Astrocyte (in vitro differentiated cells and primary cell): ENCODE results near the gene GJA4. TPM values are rescaled to one million over a fixed set of nuclear protein-coding genes. Genes with fewer than 3 reads are reported as not detected.

ENCODE experiments used
- DNase-seq: peaks from one replicate; pipeline ENCODE4 v3.0.0-alpha.2; 2010; ENCODE audit warnings: low read depth
- FAIRE-seq: peaks from 2 replicates; lab custom pipeline; 2011; peaks lifted over from hg19 to GRCh38; lab: Jason Lieb, UNC
- H2AFZ ChIP-seq: 2 replicates; pipeline ENCODE4 v1.6.0; 2012; ENCODE audit warnings: low read depth, low read length, inconsistent platforms
- H3K27ac ChIP-seq: 2 replicates; pipeline ENCODE4 v1.5.1; 2011; ENCODE audit warnings: low read depth, low read length, inconsistent platforms
- H3K27me3 ChIP-seq: 2 replicates; pipeline ENCODE4 v1.6.0; 2011; ENCODE audit warnings: low read length, inconsistent platforms; ENCODE audit not compliant: insufficient read depth
- H3K36me3 ChIP-seq: 2 replicates; pipeline ENCODE4 v1.5.1; 2011; ENCODE audit warnings: low read length, inconsistent platforms; ENCODE audit not compliant: insufficient read depth
- H3K4me1 ChIP-seq: 2 replicates; pipeline ENCODE4 v1.5.1; 2011; ENCODE audit warnings: low read length, inconsistent platforms; ENCODE audit not compliant: insufficient read depth
- H3K4me2 ChIP-seq: 2 replicates; pipeline ENCODE4 v1.6.0; 2012; ENCODE audit warnings: low read length, inconsistent platforms
- H3K4me3 ChIP-seq: 2 replicates; pipeline ENCODE4 v1.5.1; 2011; ENCODE audit warnings: low read depth, mild to moderate bottlenecking, low read length, inconsistent platforms; ENCODE audit not compliant: insufficient read depth
- H3K79me2 ChIP-seq: 2 replicates; pipeline ENCODE4 v1.6.0; 2012; ENCODE audit warnings: mild to moderate bottlenecking, low read length, inconsistent platforms; ENCODE audit not compliant: insufficient read depth
- H3K9ac ChIP-seq: 2 replicates; pipeline ENCODE4 v1.6.0; 2012; ENCODE audit warnings: mild to moderate bottlenecking, low read length, inconsistent platforms
- H3K9me3 ChIP-seq: 2 replicates; pipeline ENCODE4 v1.5.1; 2012; ENCODE audit warnings: low read depth, mild to moderate bottlenecking, low read length, inconsistent platforms; ENCODE audit not compliant: insufficient read depth
- H4K20me1 ChIP-seq: 2 replicates; pipeline ENCODE4 v1.6.0; 2012; ENCODE audit warnings: low read length, inconsistent platforms; ENCODE audit not compliant: insufficient read depth
- H3K27ac Mint-ChIP-seq: one replicate; pipeline ENCODE4 v1.8.0; 2021; ENCODE audit warnings: mild to moderate bottlenecking, mixed read lengths; ENCODE audit not compliant: unreplicated experiment
- H3K27me3 Mint-ChIP-seq: one replicate; pipeline ENCODE4 v1.8.0; 2021; ENCODE audit warnings: low read depth, mixed read lengths; ENCODE audit not compliant: unreplicated experiment
- H3K36me3 Mint-ChIP-seq: one replicate; pipeline ENCODE4 v1.8.0; 2021; ENCODE audit warnings: low read depth, mixed read lengths; ENCODE audit not compliant: unreplicated experiment
- H3K4me1 Mint-ChIP-seq: one replicate; pipeline ENCODE4 v1.8.0; 2021; ENCODE audit warnings: low read depth, mixed read lengths; ENCODE audit not compliant: unreplicated experiment
- H3K4me3 Mint-ChIP-seq: one replicate; pipeline ENCODE4 v1.8.0; 2021; ENCODE audit warnings: mild to moderate bottlenecking, moderate library complexity, mixed read lengths; ENCODE audit not compliant: unreplicated experiment
- H3K9me3 Mint-ChIP-seq: one replicate; pipeline ENCODE4 v1.8.0; 2021; ENCODE audit warnings: mild to moderate bottlenecking, mixed read lengths; ENCODE audit not compliant: unreplicated experiment
- EZH2 ChIP-seq: IDR thresholded peaks from 2 replicates; pipeline ENCODE4 v1.6.1; 2012; ENCODE audit warnings: mild to moderate bottlenecking, low read length, inconsistent platforms; ENCODE audit not compliant: insufficient read depth
- total RNA-seq: library from RNA; stranded (reverse); gene quantifications from 2 replicates; pipeline ENCODE4 v1.2.1, GENCODE V29; 2021
- TF ChIP-seq, protein P1 (sequence below): IDR thresholded peaks from 2 replicates; pipeline ENCODE4 v1.5.1; 2011; ENCODE audit warnings: low read depth, mild to moderate bottlenecking, inconsistent platforms, low read length, moderate library complexity; ENCODE audit not compliant: insufficient read depth

The GJA4 gene
- total RNA-seq, 1 donor from 2014 or later = not detected

DNA sequence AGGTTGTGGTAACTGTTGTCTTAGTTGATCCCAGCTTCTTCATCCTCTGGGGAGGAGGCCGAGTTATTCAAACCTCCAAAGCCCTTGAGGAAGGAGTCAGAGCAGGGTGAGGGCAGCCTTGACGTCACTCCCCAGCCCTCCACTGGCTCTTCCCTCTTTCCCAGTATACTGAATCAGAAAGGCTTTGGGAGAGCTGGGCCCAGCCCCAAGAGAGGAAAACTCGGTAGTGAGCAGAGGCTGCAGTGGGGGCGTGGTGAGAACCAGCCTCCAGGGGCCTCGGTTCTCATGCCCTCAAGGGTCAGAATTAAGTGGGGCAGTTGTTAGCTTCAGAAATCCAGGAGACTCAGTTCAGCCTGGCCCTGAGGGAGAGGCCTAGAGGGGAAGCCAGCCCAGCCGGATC, 1.8 kb upstream of the GJA4 start:
- Histone ChIP-seq H3K79me2 (no peaks in the 10 kb centered on the region), H3K27me3 (peaks cover 19% of the 10 kb centered on the region), H3K4me1 (no peaks in the 10 kb centered on the region), H3K4me2 (no peak overlapping the region), H3K4me3 (no peak overlapping the region), H3K27ac (no peak overlapping the region), H4K20me1 (no peaks in the 10 kb centered on the region), H2AFZ (no peak overlapping the region), H3K9me3 (no peaks in the 10 kb centered on the region), H3K36me3 (no peaks in the 10 kb centered on the region), H3K9ac (no peak overlapping the region)
- peaks cover 14% of the 10 kb centered on the region for H3K36me3 Mint-ChIP-seq
- no peak for DNase-seq
- H3K27me3 Mint-ChIP-seq = peaks cover 71% of the 10 kb centered on the region
- FAIRE-seq = no peak
- peaks cover 7% of the 10 kb centered on the region for H3K4me1 Mint-ChIP-seq
- TF ChIP-seq, protein P1, sequence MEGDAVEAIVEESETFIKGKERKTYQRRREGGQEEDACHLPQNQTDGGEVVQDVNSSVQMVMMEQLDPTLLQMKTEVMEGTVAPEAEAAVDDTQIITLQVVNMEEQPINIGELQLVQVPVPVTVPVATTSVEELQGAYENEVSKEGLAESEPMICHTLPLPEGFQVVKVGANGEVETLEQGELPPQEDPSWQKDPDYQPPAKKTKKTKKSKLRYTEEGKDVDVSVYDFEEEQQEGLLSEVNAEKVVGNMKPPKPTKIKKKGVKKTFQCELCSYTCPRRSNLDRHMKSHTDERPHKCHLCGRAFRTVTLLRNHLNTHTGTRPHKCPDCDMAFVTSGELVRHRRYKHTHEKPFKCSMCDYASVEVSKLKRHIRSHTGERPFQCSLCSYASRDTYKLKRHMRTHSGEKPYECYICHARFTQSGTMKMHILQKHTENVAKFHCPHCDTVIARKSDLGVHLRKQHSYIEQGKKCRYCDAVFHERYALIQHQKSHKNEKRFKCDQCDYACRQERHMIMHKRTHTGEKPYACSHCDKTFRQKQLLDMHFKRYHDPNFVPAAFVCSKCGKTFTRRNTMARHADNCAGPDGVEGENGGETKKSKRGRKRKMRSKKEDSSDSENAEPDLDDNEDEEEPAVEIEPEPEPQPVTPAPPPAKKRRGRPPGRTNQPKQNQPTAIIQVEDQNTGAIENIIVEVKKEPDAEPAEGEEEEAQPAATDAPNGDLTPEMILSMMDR = no peak
- TF ChIP-seq EZH2 = no peak
- H3K9me3 Mint-ChIP-seq = peaks cover 6% of the 10 kb centered on the region
- no peak overlapping the region for H3K27ac Mint-ChIP-seq
- no peak overlapping the region for H3K4me3 Mint-ChIP-seq

GRCh38 chr1:34792424-34792823, 375 bp upstream of the GJA4 start:
- FAIRE-seq (no peak), DNase-seq (no peak)
- Histone ChIP-seq H3K79me2 (no peaks in the 10 kb centered on the region), H3K36me3 (no peaks in the 10 kb centered on the region), H3K9ac (no peak overlapping the region), H4K20me1 (no peaks in the 10 kb centered on the region), H3K4me3 (no peak overlapping the region), H3K4me2 (no peak overlapping the region), H3K27ac (no peak overlapping the region), H2AFZ (no peak overlapping the region), H3K27me3 (peaks cover 19% of the 10 kb centered on the region), H3K9me3 (no peaks in the 10 kb centered on the region), H3K4me1 (no peaks in the 10 kb centered on the region)
- peaks cover 6% of the 10 kb centered on the region for H3K9me3 Mint-ChIP-seq
- no peak for TF ChIP-seq EZH2
- TF ChIP-seq, protein P1 = no peak
- H3K27ac Mint-ChIP-seq = no peak overlapping the region
- H3K27me3 Mint-ChIP-seq = peaks cover 74% of the 10 kb centered on the region
- no peak overlapping the region for H3K4me3 Mint-ChIP-seq
- H3K36me3 Mint-ChIP-seq = peaks cover 14% of the 10 kb centered on the region
- H3K4me1 Mint-ChIP-seq = peaks cover 5% of the 10 kb centered on the region

DNA sequence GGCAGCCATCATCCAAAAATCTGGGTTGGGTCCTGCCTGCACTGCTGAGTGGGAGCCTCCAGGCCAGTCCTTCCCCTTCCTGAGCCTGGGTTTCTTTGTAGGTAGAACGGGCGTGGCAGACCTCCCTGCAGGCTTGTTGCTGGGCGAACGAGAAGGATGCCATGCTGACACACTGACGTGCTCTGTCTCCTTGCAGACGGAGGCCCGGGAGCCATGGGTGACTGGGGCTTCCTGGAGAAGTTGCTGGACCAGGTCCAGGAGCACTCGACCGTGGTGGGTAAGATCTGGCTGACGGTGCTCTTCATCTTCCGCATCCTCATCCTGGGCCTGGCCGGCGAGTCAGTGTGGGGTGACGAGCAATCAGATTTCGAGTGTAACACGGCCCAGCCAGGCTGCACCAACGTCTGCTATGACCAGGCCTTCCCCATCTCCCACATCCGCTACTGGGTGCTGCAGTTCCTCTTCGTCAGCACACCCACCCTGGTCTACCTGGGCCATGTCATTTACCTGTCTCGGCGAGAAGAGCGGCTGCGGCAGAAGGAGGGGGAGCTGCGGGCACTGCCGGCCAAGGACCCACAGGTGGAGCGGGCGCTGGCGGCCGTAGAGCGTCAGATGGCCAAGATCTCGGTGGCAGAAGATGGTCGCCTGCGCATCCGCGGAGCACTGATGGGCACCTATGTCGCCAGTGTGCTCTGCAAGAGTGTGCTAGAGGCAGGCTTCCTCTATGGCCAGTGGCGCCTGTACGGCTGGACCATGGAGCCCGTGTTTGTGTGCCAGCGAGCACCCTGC, 1.4 kb downstream of the GJA4 start:
- H3K4me1 Mint-ChIP-seq = no peaks in the 10 kb centered on the region
- Histone ChIP-seq H3K4me3 (no peak overlapping the region), H3K4me1 (no peaks in the 10 kb centered on the region), H3K4me2 (no peak overlapping the region), H3K79me2 (no peaks in the 10 kb centered on the region), H4K20me1 (no peaks in the 10 kb centered on the region), H3K27me3 (peaks cover 19% of the 10 kb centered on the region), H3K9me3 (no peaks in the 10 kb centered on the region), H3K27ac (no peak overlapping the region), H2AFZ (no peak overlapping the region), H3K9ac (no peak overlapping the region), H3K36me3 (no peaks in the 10 kb centered on the region)
- no peak overlapping the region for H3K4me3 Mint-ChIP-seq
- H3K36me3 Mint-ChIP-seq = peaks cover 15% of the 10 kb centered on the region
- TF ChIP-seq, protein P1 = no peak
- no peak for TF ChIP-seq EZH2
- DNase-seq (no peak), FAIRE-seq (no peak)
- peaks cover 9% of the 10 kb centered on the region for H3K9me3 Mint-ChIP-seq
- no peak overlapping the region for H3K27ac Mint-ChIP-seq
- H3K27me3 Mint-ChIP-seq = peaks cover 83% of the 10 kb centered on the region
